HepG2 (cell line): ENCODE results near the gene TAOK3. TPM values are rescaled to one million over a fixed set of nuclear protein-coding genes. Genes with fewer than 3 reads are reported as not detected.

ENCODE experiments used
- ATF6 ChIP-seq: sonication (generic); formaldehyde crosslinking; conservative IDR thresholded peaks from 2 replicates; pipeline ENCODE4 v1.4.0; 2020; ENCODE audit warnings: missing genetic modification reagents
- FIP1L1 ChIP-seq: fragments of 200-400 bp; formaldehyde crosslinking; IDR thresholded peaks from 2 replicates; pipeline ENCODE4 v1.6.1; 2018; ENCODE audit warnings: low read depth, mild to moderate bottlenecking, low read length, moderate library complexity, borderline replicate concordance; ENCODE audit not compliant: insufficient read depth
- FOXK1 ChIP-seq: sonication (generic); formaldehyde crosslinking; IDR thresholded peaks from 2 replicates; pipeline ENCODE4 v1.4.0; 2020; ENCODE audit warnings: low read depth, missing genetic modification reagents, borderline replicate concordance
- HNF4A ChIP-seq: sonication (generic); formaldehyde crosslinking; IDR thresholded peaks from 2 replicates; pipeline ENCODE4 v1.4.0; 2020; ENCODE audit warnings: missing genetic modification reagents
- LBX2 ChIP-seq: sonication (generic); formaldehyde crosslinking; IDR thresholded peaks from 2 replicates; pipeline ENCODE4 v1.5.0; 2020; ENCODE audit warnings: missing genetic modification reagents, mild to moderate bottlenecking, borderline replicate concordance
- RARA ChIP-seq: IDR thresholded peaks from 2 replicates; pipeline ENCODE4 v1.6.1; 2016; ENCODE audit warnings: missing genetic modification reagents, missing compliant biosample characterization
- STAT6 ChIP-seq: sonication (generic); formaldehyde crosslinking; IDR thresholded peaks from 2 replicates; pipeline ENCODE4 v1.4.0; 2020; ENCODE audit warnings: missing genetic modification reagents, mild to moderate bottlenecking, borderline replicate concordance
- TFAP4 ChIP-seq: sonication (generic); IDR thresholded peaks from 2 replicates; pipeline ENCODE4 v1.6.1; 2016; ENCODE audit warnings: low read depth, borderline replicate concordance
- ZBTB2 ChIP-seq: sonication (generic); formaldehyde crosslinking; IDR thresholded peaks from 2 replicates; pipeline ENCODE4 v1.8.0; 2022; ENCODE audit warnings: low read depth, missing genetic modification reagents
- ZNF333 ChIP-seq: sonication (generic); formaldehyde crosslinking; IDR thresholded peaks from 2 replicates; pipeline ENCODE4 v1.4.0; 2020; ENCODE audit warnings: mild to moderate bottlenecking, missing genetic modification reagents, borderline replicate concordance
- ZNF367 ChIP-seq: sonication (generic); formaldehyde crosslinking; IDR thresholded peaks from 2 replicates; pipeline ENCODE4 v1.4.0; 2020; ENCODE audit warnings: missing genetic modification reagents, borderline replicate concordance
- ZNF441 ChIP-seq: sonication (generic); formaldehyde crosslinking; IDR thresholded peaks from 2 replicates; pipeline ENCODE4 v1.7.0; 2021; ENCODE audit warnings: missing genetic modification reagents, borderline replicate concordance
- ZNF513 ChIP-seq: sonication (generic); formaldehyde crosslinking; conservative IDR thresholded peaks from 2 replicates; pipeline ENCODE4 v1.5.0; 2020; ENCODE audit warnings: missing genetic modification reagents
- ZNF543 ChIP-seq: sonication (generic); formaldehyde crosslinking; IDR thresholded peaks from 2 replicates; pipeline ENCODE4 v1.4.0; 2020; ENCODE audit warnings: mild to moderate bottlenecking, missing genetic modification reagents
- ZNF570 ChIP-seq: sonication (generic); formaldehyde crosslinking; IDR thresholded peaks from 2 replicates; pipeline ENCODE4 v1.4.0; 2020; ENCODE audit warnings: mild to moderate bottlenecking, missing genetic modification reagents, borderline replicate concordance
- ZNF598 ChIP-seq: sonication (generic); formaldehyde crosslinking; IDR thresholded peaks from 2 replicates; pipeline ENCODE4 v1.5.1; 2020; ENCODE audit warnings: mild to moderate bottlenecking, missing genetic modification reagents, borderline replicate concordance
- ZZZ3 ChIP-seq: sonication (generic); formaldehyde crosslinking; IDR thresholded peaks from 2 replicates; pipeline ENCODE4 v1.4.0; 2020; ENCODE audit warnings: missing genetic modification reagents, mild to moderate bottlenecking, borderline replicate concordance
- polyA plus RNA-seq, 8 experiments: library from polyadenylated mRNA; depleted of rRNA in 3 of 8; stranded (reverse) in 7 of 8; unstranded in 1 of 8; fragments of >200 nt; fragmentation: Illumina TruSeq in 4 of 8; extraction: Trizol in 4 of 8; gene quantifications; 2 replicates each; pipeline versions ENCODE4 v1.2.1 to v1.2.3, GENCODE V29; 2011 to 2016; ENCODE audit warnings: low read depth in 4 of 8, missing spikeins in 1 of 8, mixed read lengths in 1 of 8; ENCODE audit not compliant: insufficient read depth in 1 of 8
- total RNA-seq, 5 experiments: library from RNA; depleted of rRNA; stranded (reverse); fragments of >200 nt; fragmentation: Illumina TruSeq; extraction: Trizol; gene quantifications; 2 replicates each; pipeline ENCODE4 v1.2.3, GENCODE V29; 2016; ENCODE audit warnings: low read depth in 1 of 5

Gene TAOK3
- total and polyA plus RNA-seq, 2 of the 13 experiments (the other 11 are each of a cell fraction or from before 2014, with no cell fraction given): 10.4 to 12.3 TPM

GRCh38 chr12:118372541-118373495 lies at the start of gene TAOK3 (continued):
- TF ChIP-seq LBX2: no peak
- no peak for TF ChIP-seq ZBTB2 (CRISPR knock-in tag)
- TF ChIP-seq ZNF367 (CRISPR knock-in tag): no peak; the same call in 1 of the 2 replicates
- TF ChIP-seq ZNF543: 0 out of 2 replicates have a peak, but pooled peaks have one; percentile 7
- TF ChIP-seq ZNF513 (CRISPR knock-in tag): no peak
- no peak; the same call in 1 of the 2 replicates for TF ChIP-seq TFAP4
- TF ChIP-seq FIP1L1: no peak
- TF ChIP-seq HNF4A (CRISPR knock-in tag): peak; percentile 87
- no peak for TF ChIP-seq STAT6
- TF ChIP-seq ZNF333: no peak
- peak; percentile 54; the same call in 1 of the 2 replicates for TF ChIP-seq FOXK1 (CRISPR knock-in tag)
- TF ChIP-seq ZNF598 (CRISPR knock-in tag): no peak
- no peak for TF ChIP-seq ATF6 (CRISPR knock-in tag)
- TF ChIP-seq RARA (CRISPR knock-in tag): peak; percentile 61
- no peak for TF ChIP-seq ZZZ3
- 0 out of 2 replicates have a peak, but pooled peaks have one; percentile 42 for TF ChIP-seq ZNF441 (CRISPR knock-in tag)
- TF ChIP-seq ZNF570 (CRISPR knock-in tag): no peak
